ENCODE data around the gene C12orf56.
"Not testable (repeated sequence)": the region's sequence is repeated elsewhere in the genome, so short reads cannot be mapped to it uniquely, and the experiment has no call there.

Gene C12orf56

GRCh38 chr12:64385019-64385418, 5.5 kb downstream of the C12orf56 start:
- no peak for DNase-seq

GRCh38 chr12:64383675-64384074, 6.9 kb downstream of the C12orf56 start:
- DNase-seq: no peak

GRCh38 chr12:64362721-64363305, 27.7 kb downstream of the C12orf56 start:
- no peak for DNase-seq

GRCh38 chr12:64361173-64361572, 29.4 kb downstream of the C12orf56 start:
- DNase-seq: not testable (repeated sequence)

- not testable (repeated sequence) for DNase-seq
Observed at GRCh38 chr12:64356209-64356608, 34.3 kb downstream of the C12orf56 start.

- DNase-seq: no peak
Observed at GRCh38 chr12:64352181-64352580, 38.4 kb downstream of the C12orf56 start.

GRCh38 chr12:64351265-64351664, 39.3 kb downstream of the C12orf56 start:
- DNase-seq: no peak

GRCh38 chr12:64347630-64348029, 42.9 kb downstream of the C12orf56 start:
- no peak for DNase-seq

GRCh38 chr12:64344631-64345030, 45.9 kb downstream of the C12orf56 start:
- not testable (repeated sequence) for DNase-seq

- DNase-seq: not testable (repeated sequence)
Observed at GRCh38 chr12:64340546-64340945, 50.0 kb downstream of the C12orf56 start.

GRCh38 chr12:64335886-64336466, 54.6 kb downstream of the C12orf56 start:
- no peak for DNase-seq

GRCh38 chr12:64332938-64333337, 57.6 kb downstream of the C12orf56 start:
- no peak for DNase-seq

GRCh38 chr12:64332296-64332695, 58.3 kb downstream of the C12orf56 start:
- no peak for DNase-seq

GRCh38 chr12:64329031-64329710, 61.4 kb downstream of the C12orf56 start:
- DNase-seq: not testable (repeated sequence)

- no peak for DNase-seq
Observed at GRCh38 chr12:64325055-64325454, 65.5 kb downstream of the C12orf56 start.

- no peak for DNase-seq
Observed at GRCh38 chr12:64323476-64324225, 66.9 kb downstream of the C12orf56 start.

- DNase-seq: no peak
Observed at GRCh38 chr12:64323006-64323405, 67.6 kb downstream of the C12orf56 start.

GRCh38 chr12:64320611-64321010, 69.9 kb downstream of the C12orf56 start:
- no peak for DNase-seq

GRCh38 chr12:64319540-64320225, 70.9 kb downstream of the C12orf56 start:
- not testable (repeated sequence) for DNase-seq

GRCh38 chr12:64318605-64319004, 72.0 kb downstream of the C12orf56 start:
- DNase-seq: no peak

- no peak for DNase-seq
Observed at GRCh38 chr12:64311877-64312276, 78.7 kb downstream of the C12orf56 start.

GRCh38 chr12:64304571-64304970, 86.0 kb downstream of the C12orf56 start:
- no peak for DNase-seq

GRCh38 chr12:64299628-64300027, 90.9 kb downstream of the C12orf56 start:
- DNase-seq: no peak

Measured in right forelimb (tissue), 1 donor.